GM20000 (cell line): Measurements from ENCODE around the gene RAD18.

Experiments used
- DNase-seq: peaks from one replicate; pipeline ENCODE4 v3.0.0; 2012; ENCODE audit warnings: low spot score
- CTCF ChIP-seq: IDR thresholded peaks from 2 replicates; pipeline ENCODE4 v1.5.1; 2012; ENCODE audit warnings: mild to moderate bottlenecking, control low read depth; ENCODE audit errors: extremely low read depth, missing control alignments

RAD18 gene

GRCh38 chr3:8868996-8869395, 94.3 kb downstream of the RAD18 start:
- TF ChIP-seq CTCF: no peak
- DNase-seq: no peak

GRCh38 chr3:8867646-8868045, 95.6 kb downstream of the RAD18 start:
- TF ChIP-seq CTCF: no peak
- no peak for DNase-seq

- TF ChIP-seq CTCF: no peak
- DNase-seq: no peak
Observed at GRCh38 chr3:8865697-8866096, 97.6 kb downstream of the RAD18 start.

GRCh38 chr3:8864402-8865350, 98.6 kb downstream of the RAD18 start:
- TF ChIP-seq CTCF: no peak
- DNase-seq: no peak

GRCh38 chr3:8863891-8864290, 99.4 kb downstream of the RAD18 start:
- no peak for TF ChIP-seq CTCF
- no peak for DNase-seq

- TF ChIP-seq CTCF: no peak
- no peak for DNase-seq
Observed at GRCh38 chr3:8857720-8858367, 105.4 kb downstream of the RAD18 start.

- DNase-seq: no peak
- TF ChIP-seq CTCF: no peak
Observed at GRCh38 chr3:8856721-8857120, 106.6 kb downstream of the RAD18 start.
